Liver (tissue), 3 donors: Measurements from ENCODE around the gene IL1RL1.

Experiments used
- EGR1 ChIP-seq, 2 donors: IDR thresholded peaks; 2 replicates each; pipeline ENCODE4 v1.6.1; 2016 to 2018; ENCODE audit warnings: antibody characterized with exemption in 2 of 2, low read depth in 2 of 2
- FOXA1 ChIP-seq: IDR thresholded peaks from 2 replicates; pipeline ENCODE4 v1.6.1; 2016; ENCODE audit warnings: antibody characterized with exemption
- FOXA2 ChIP-seq: IDR thresholded peaks from 2 replicates; pipeline ENCODE4 v1.6.1; 2016; ENCODE audit warnings: antibody characterized with exemption
- GABPA ChIP-seq, 2 donors: IDR thresholded peaks in 1 of 2; conservative IDR thresholded peaks in 1 of 2; 2 replicates each; pipeline ENCODE4 v1.6.1; 2016; ENCODE audit warnings: antibody characterized with exemption in 2 of 2, mild to moderate bottlenecking in 1 of 2, moderate library complexity in 1 of 2
- JUND ChIP-seq, 2 donors: IDR thresholded peaks; 2 replicates each; pipeline ENCODE4 v1.6.1; 2016; ENCODE audit warnings: antibody characterized with exemption in 2 of 2
- NR2F2 ChIP-seq: IDR thresholded peaks from 2 replicates; pipeline ENCODE4 v1.6.1; 2016; ENCODE audit warnings: antibody characterized with exemption
- REST ChIP-seq: IDR thresholded peaks from 2 replicates; pipeline ENCODE4 v1.6.1; 2016; ENCODE audit warnings: antibody characterized with exemption, mild to moderate bottlenecking
- RXRA ChIP-seq, 2 donors: IDR thresholded peaks; 2 replicates each; pipeline ENCODE4 v1.6.1; 2017 to 2018; ENCODE audit warnings: antibody characterized with exemption in 2 of 2, mild to moderate bottlenecking in 1 of 2
- SP1 ChIP-seq: IDR thresholded peaks from 2 replicates; pipeline ENCODE4 v1.6.1; 2018; ENCODE audit warnings: antibody characterized with exemption, mild to moderate bottlenecking
- TAF1 ChIP-seq: conservative IDR thresholded peaks from 2 replicates; pipeline ENCODE4 v1.6.1; 2016; ENCODE audit warnings: antibody characterized with exemption, mild to moderate bottlenecking
- YY1 ChIP-seq: IDR thresholded peaks from 2 replicates; pipeline ENCODE4 v1.6.1; 2016; ENCODE audit warnings: antibody characterized with exemption, mild to moderate bottlenecking
- TF ChIP-seq, protein P1 (sequence below): fragments of 150-350 bp; IDR thresholded peaks from 2 replicates; pipeline ENCODE4 v1.5.1; 2017; ENCODE audit warnings: improper control_type of control experiment, low read depth, low read length; ENCODE audit not compliant: missing input control
- TF ChIP-seq, protein P2 (sequence below): IDR thresholded peaks from 2 replicates; pipeline ENCODE4 v1.6.1; 2016; ENCODE audit warnings: antibody characterized with exemption
- TF ChIP-seq, protein P3 (sequence below): IDR thresholded peaks from 2 replicates; pipeline ENCODE4 v1.6.1; 2016; ENCODE audit warnings: antibody characterized with exemption
- donor health status: healthy.
- donor health status: healthy.

DNA sequence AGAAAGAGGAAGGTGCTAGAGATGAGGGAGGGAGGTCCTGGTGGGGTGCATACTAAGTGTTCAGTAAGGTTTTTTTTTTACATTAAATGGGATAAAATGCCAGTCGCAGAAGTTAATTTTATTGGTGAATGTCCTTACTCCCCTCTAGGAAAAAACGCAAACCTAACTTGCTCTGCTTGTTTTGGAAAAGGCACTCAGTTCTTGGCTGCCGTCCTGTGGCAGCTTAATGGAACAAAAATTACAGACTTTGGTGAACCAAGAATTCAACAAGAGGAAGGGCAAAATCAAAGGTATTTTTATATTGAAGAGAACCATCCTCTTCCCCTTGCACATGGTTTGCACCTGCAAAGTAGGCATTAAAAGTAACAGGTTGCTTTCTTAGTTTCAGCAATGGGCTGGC lies 31.5 kb downstream of the IL1RL1 start:
- TF ChIP-seq GABPA (IDR thresholded peaks at IDR 0.05 in 1 of 2, conservative IDR thresholded peaks at IDR 0.05 in 1 of 2) (no peak), TAF1 (no peak), FOXA1 (no peak), EGR1 (IDR thresholded peaks at IDR 0.05; ENCODE audit: low read depth in 2 of 2) (no peak), REST (no peak), YY1 (no peak), SP1 (no peak), RXRA (IDR thresholded peaks at IDR 0.05) (no peak), NR2F2 (no peak), FOXA2 (no peak), JUND (IDR thresholded peaks at IDR 0.05) (no peak)
- TF ChIP-seq, protein P1, sequence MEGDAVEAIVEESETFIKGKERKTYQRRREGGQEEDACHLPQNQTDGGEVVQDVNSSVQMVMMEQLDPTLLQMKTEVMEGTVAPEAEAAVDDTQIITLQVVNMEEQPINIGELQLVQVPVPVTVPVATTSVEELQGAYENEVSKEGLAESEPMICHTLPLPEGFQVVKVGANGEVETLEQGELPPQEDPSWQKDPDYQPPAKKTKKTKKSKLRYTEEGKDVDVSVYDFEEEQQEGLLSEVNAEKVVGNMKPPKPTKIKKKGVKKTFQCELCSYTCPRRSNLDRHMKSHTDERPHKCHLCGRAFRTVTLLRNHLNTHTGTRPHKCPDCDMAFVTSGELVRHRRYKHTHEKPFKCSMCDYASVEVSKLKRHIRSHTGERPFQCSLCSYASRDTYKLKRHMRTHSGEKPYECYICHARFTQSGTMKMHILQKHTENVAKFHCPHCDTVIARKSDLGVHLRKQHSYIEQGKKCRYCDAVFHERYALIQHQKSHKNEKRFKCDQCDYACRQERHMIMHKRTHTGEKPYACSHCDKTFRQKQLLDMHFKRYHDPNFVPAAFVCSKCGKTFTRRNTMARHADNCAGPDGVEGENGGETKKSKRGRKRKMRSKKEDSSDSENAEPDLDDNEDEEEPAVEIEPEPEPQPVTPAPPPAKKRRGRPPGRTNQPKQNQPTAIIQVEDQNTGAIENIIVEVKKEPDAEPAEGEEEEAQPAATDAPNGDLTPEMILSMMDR: no peak
- TF ChIP-seq, protein P2, sequence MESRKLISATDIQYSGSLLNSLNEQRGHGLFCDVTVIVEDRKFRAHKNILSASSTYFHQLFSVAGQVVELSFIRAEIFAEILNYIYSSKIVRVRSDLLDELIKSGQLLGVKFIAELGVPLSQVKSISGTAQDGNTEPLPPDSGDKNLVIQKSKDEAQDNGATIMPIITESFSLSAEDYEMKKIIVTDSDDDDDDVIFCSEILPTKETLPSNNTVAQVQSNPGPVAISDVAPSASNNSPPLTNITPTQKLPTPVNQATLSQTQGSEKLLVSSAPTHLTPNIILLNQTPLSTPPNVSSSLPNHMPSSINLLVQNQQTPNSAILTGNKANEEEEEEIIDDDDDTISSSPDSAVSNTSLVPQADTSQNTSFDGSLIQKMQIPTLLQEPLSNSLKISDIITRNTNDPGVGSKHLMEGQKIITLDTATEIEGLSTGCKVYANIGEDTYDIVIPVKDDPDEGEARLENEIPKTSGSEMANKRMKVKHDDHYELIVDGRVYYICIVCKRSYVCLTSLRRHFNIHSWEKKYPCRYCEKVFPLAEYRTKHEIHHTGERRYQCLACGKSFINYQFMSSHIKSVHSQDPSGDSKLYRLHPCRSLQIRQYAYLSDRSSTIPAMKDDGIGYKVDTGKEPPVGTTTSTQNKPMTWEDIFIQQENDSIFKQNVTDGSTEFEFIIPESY: no peak
- TF ChIP-seq, protein P3, sequence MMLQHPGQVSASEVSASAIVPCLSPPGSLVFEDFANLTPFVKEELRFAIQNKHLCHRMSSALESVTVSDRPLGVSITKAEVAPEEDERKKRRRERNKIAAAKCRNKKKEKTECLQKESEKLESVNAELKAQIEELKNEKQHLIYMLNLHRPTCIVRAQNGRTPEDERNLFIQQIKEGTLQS: no peak
